ENCODE results near the gene NDUFA7. TPM values are rescaled to one million over a fixed set of nuclear protein-coding genes. Genes with fewer than 3 reads are reported as not detected.
"Not testable (repeated sequence)": the region's sequence is repeated elsewhere in the genome, so short reads cannot be mapped to it uniquely, and the experiment has no call there.

NDUFA7 gene
- total RNA-seq, 1 donor from 2014 or later = 39.9 TPM

GRCh38 chr19:8321986-8322637 lies 937 bp upstream of the NDUFA7 start:
- DNase-seq (ENCODE audit: low spot score) = no peak
- Mint-ChIP-seq H3K9me3 (ENCODE audit: unreplicated experiment) (no peaks in the 10 kb centered on the region), H3K27me3 (ENCODE audit: unreplicated experiment) (peaks cover 19% of the 10 kb centered on the region), H3K4me3 (ENCODE audit: unreplicated experiment) (peak overlapping the region; percentile 100), H3K36me3 (ENCODE audit: low read depth, unreplicated experiment) (peaks cover 16% of the 10 kb centered on the region), H3K4me1 (ENCODE audit: unreplicated experiment) (peaks cover 36% of the 10 kb centered on the region), H3K27ac (ENCODE audit: unreplicated experiment) (peak overlapping the region; percentile 100)
- TF ChIP-seq CTCF (IDR thresholded peaks at IDR 0.05; ENCODE audit: unreplicated experiment) = no peak

- DNase-seq (ENCODE audit: low spot score) = peak; percentile 37
- H3K9me3 Mint-ChIP-seq (ENCODE audit: unreplicated experiment) = no peaks in the 10 kb centered on the region
Observed at GRCh38 chr19:8320564-8321066, 560 bp downstream of the NDUFA7 start.

GRCh38 chr19:8319807-8320520 lies 1.2 kb downstream of the NDUFA7 start:
- Mint-ChIP-seq H3K27ac (ENCODE audit: unreplicated experiment) (peak overlapping the region; percentile 100), H3K4me3 (ENCODE audit: unreplicated experiment) (peak overlapping the region; percentile 100), H3K27me3 (ENCODE audit: unreplicated experiment) (peaks cover 17% of the 10 kb centered on the region), H3K9me3 (ENCODE audit: unreplicated experiment) (no peaks in the 10 kb centered on the region), H3K4me1 (ENCODE audit: unreplicated experiment) (peaks cover 48% of the 10 kb centered on the region), H3K36me3 (ENCODE audit: low read depth, unreplicated experiment) (peaks cover 16% of the 10 kb centered on the region)
- TF ChIP-seq CTCF (IDR thresholded peaks at IDR 0.05; ENCODE audit: unreplicated experiment) = no peak
- no peak for DNase-seq (ENCODE audit: low spot score)

More at GRCh38 chr19:8320564-8321066, 560 bp downstream of the NDUFA7 start:
- Mint-ChIP-seq H3K4me1 (ENCODE audit: unreplicated experiment) (peaks cover 41% of the 10 kb centered on the region), H3K36me3 (ENCODE audit: low read depth, unreplicated experiment) (peaks cover 16% of the 10 kb centered on the region), H3K27ac (ENCODE audit: unreplicated experiment) (peak overlapping the region; percentile 100), H3K27me3 (ENCODE audit: unreplicated experiment) (peaks cover 16% of the 10 kb centered on the region), H3K4me3 (ENCODE audit: unreplicated experiment) (peak overlapping the region; percentile 100)
- no peak for TF ChIP-seq CTCF (IDR thresholded peaks at IDR 0.05; ENCODE audit: unreplicated experiment)

GRCh38 chr19:8318835-8319234 lies 2.3 kb downstream of the NDUFA7 start:
- H3K27ac Mint-ChIP-seq (ENCODE audit: unreplicated experiment); H3K9me3 Mint-ChIP-seq (ENCODE audit: unreplicated experiment); DNase-seq (ENCODE audit: low spot score): not testable (repeated sequence)
- H3K27me3 Mint-ChIP-seq (ENCODE audit: unreplicated experiment) = peaks cover 18% of the 10 kb centered on the region
- peaks cover 53% of the 10 kb centered on the region for H3K4me1 Mint-ChIP-seq (ENCODE audit: unreplicated experiment)
- H3K4me3 Mint-ChIP-seq (ENCODE audit: unreplicated experiment) = peak overlapping the region; percentile 56
- H3K36me3 Mint-ChIP-seq (ENCODE audit: low read depth, unreplicated experiment) = peaks cover 16% of the 10 kb centered on the region

- DNase-seq (ENCODE audit: low spot score) = no peak
- peaks cover 52% of the 10 kb centered on the region for H3K4me1 Mint-ChIP-seq (ENCODE audit: unreplicated experiment)
- peaks cover 11% of the 10 kb centered on the region for H3K36me3 Mint-ChIP-seq (ENCODE audit: low read depth, unreplicated experiment)
- peaks cover 15% of the 10 kb centered on the region for H3K27me3 Mint-ChIP-seq (ENCODE audit: unreplicated experiment)
- H3K4me3 Mint-ChIP-seq (ENCODE audit: unreplicated experiment) = peak overlapping the region; percentile 65
- peak overlapping the region; percentile 85 for H3K27ac Mint-ChIP-seq (ENCODE audit: unreplicated experiment)
- TF ChIP-seq CTCF (IDR thresholded peaks at IDR 0.05; ENCODE audit: unreplicated experiment) = no peak
- H3K9me3 Mint-ChIP-seq (ENCODE audit: unreplicated experiment) = no peaks in the 10 kb centered on the region
Observed at GRCh38 chr19:8316351-8317125, 4.6 kb downstream of the NDUFA7 start.

GRCh38 chr19:8314981-8315640 lies 6.1 kb downstream of the NDUFA7 start:
- H3K9me3 Mint-ChIP-seq (ENCODE audit: unreplicated experiment); DNase-seq (ENCODE audit: low spot score); H3K27me3 Mint-ChIP-seq (ENCODE audit: unreplicated experiment); H3K4me3 Mint-ChIP-seq (ENCODE audit: unreplicated experiment): not testable (repeated sequence)
- Mint-ChIP-seq H3K36me3 (ENCODE audit: low read depth, unreplicated experiment) (peaks cover 11% of the 10 kb centered on the region), H3K27ac (ENCODE audit: unreplicated experiment) (peak overlapping the region; percentile 92), H3K4me1 (ENCODE audit: unreplicated experiment) (peaks cover 50% of the 10 kb centered on the region)

Data from endothelial cell (in vitro differentiated cells).